Psoas muscle (tissue), 8 donors: Measurements from ENCODE around the gene PIP5K1B. TPM values are rescaled to one million over a fixed set of nuclear protein-coding genes. Genes with fewer than 3 reads are reported as not detected.

Experiments used
- ATAC-seq, 4 donors: fragments of 200-7000 bp; cut with Tn5 transposase; one replicate each; pipeline ENCODE4 v1.9.1; 2020; ENCODE audit warnings: moderate library complexity in 3 of 4, mild to moderate bottlenecking in 2 of 4
- DNase-seq, 2 donors: peaks; one replicate each; pipeline ENCODE4 v3.0.0-alpha.2; 2020
- H3K27ac ChIP-seq: fragments of 200-600 bp; one replicate; pipeline ENCODE4 v1.8.0; 2022
- H3K27me3 ChIP-seq, 3 donors: fragments of 200-600 bp in 1 of 3; one replicate each; pipeline versions ENCODE4 v1.6.1 to v1.8.0; 2013 to 2022; ENCODE audit warnings: low read length in 2 of 3, mild to moderate bottlenecking in 2 of 3, moderate library complexity in 1 of 3; ENCODE audit not compliant: insufficient read depth in 3 of 3
- H3K36me3 ChIP-seq, 2 donors: fragments of 200-600 bp in 1 of 2; one replicate each; pipeline versions ENCODE4 v1.6.1 to v1.8.0; 2013 to 2022; ENCODE audit warnings: low read depth in 1 of 2, mild to moderate bottlenecking in 1 of 2, moderate library complexity in 1 of 2; ENCODE audit not compliant: insufficient read depth in 1 of 2
- H3K4me1 ChIP-seq: fragments of 200-600 bp; one replicate; pipeline ENCODE4 v1.8.0; 2022
- H3K4me3 ChIP-seq: fragments of 200-600 bp; one replicate; pipeline ENCODE4 v1.8.0; 2022; ENCODE audit warnings: mild to moderate bottlenecking
- H3K9me3 ChIP-seq: fragments of 200-600 bp; one replicate; pipeline ENCODE4 v1.8.0; 2022
- CTCF ChIP-seq: fragments of 200-600 bp; IDR thresholded peaks from one replicate; pipeline ENCODE4 v1.8.0; 2022; ENCODE audit warnings: antibody characterized with exemption
- WGBS, 3 donors: extraction: QIAGEN DNeasy Blood & Tissue Kit; methylation state at CpG; one replicate each; pipeline versions ENCODE4 v1.1.6 to v1.1.7; 2013; 5-methylcytosine and 5-hydroxymethylcytosine counted together
- intact Hi-C, 2 donors: fragments of 100-400 bp; cut with DNase I; formaldehyde crosslinking; loops; one replicate each; pipeline versions ENCODE4 v1.11.0 to v1.14.2; 2022
- polyA plus RNA-seq, 3 donors: library from polyadenylated mRNA; stranded (reverse); fragments of 200-250 nt; gene quantifications; one replicate each; pipeline ENCODE4 v1.2.3, GENCODE V29; 2013
- total RNA-seq, 4 donors: library from RNA; stranded (reverse); fragmentation: NEBNext Ultra II Directional in 2 of 4; extraction: Animal tissue kit (Norgen Biotek cat#: 25700) in 2 of 4; gene quantifications; one replicate each; pipeline versions ENCODE4 v1.2.1 to v1.2.4, GENCODE V29; 2021 to 2023
- donor health status: healthy with polysubstance abuse.
- donor health status: DM: no; HTN: no; CAD: no; lungs with moderate emphysema.
- donor health status: Bipolar disorder and iron deficiency.
- donor health status: healthy.
- donor health status: DM: yes; HTN: yes; CAD: no.
- donor health status: DM: no; HTN: no; CAD: no.
- donor health status: DM: no; HTN: no; CAD: no.
- donor health status: DM: yes; HTN: yes; CAD: no.

The PIP5K1B gene
- total and polyA plus RNA-seq, 7 donors: 0.48 to 2.5 (median 1.7) TPM

- 0 to 1% (median 1%) methylated on average over 53 to 62 of the region's 62 CpGs for WGBS, 3 donors
- intact Hi-C loops: loop anchor here (10.0 kb wide), 2 partner anchors 69 to 139 kb away; no protein-coding TSS in a partner anchor
Measured at GRCh38 chr9:68705531-68706362, 707 bp downstream of the PIP5K1B start.

GRCh38 chr9:68706363-68707201 lies 1.5 kb downstream of the PIP5K1B start:
- Histone ChIP-seq H3K36me3 (no peaks in the 10 kb centered on the region), H3K27me3 (no peaks in the 10 kb centered on the region), H3K4me1 (no peaks in the 10 kb centered on the region), H3K9me3 (no peaks in the 10 kb centered on the region), H3K27ac (peak overlapping the region; percentile 80), H3K4me3 (peak overlapping the region; percentile 83)
- WGBS, 3 donors: 17 to 19% (median 17%) methylated on average over 19 of the region's 19 CpGs
- TF ChIP-seq CTCF: no peak
- intact Hi-C loops: loop anchor here (10.0 kb wide), 2 partner anchors 68 to 138 kb away; no protein-coding TSS in a partner anchor
- ATAC-seq (peak in 1 of 4 donors; percentile 7), DNase-seq (no peak)

More at GRCh38 chr9:68705531-68706362, 707 bp downstream of the PIP5K1B start:
- no peak for TF ChIP-seq CTCF
- Histone ChIP-seq H3K36me3 (no peaks in the 10 kb centered on the region), H3K27me3 (no peaks in the 10 kb centered on the region), H3K4me1 (no peaks in the 10 kb centered on the region), H3K9me3 (no peaks in the 10 kb centered on the region), H3K4me3 (peak overlapping the region; percentile 83), H3K27ac (peak overlapping the region; percentile 80)
- DNase-seq: peak; percentile 32 to 64
- peak; percentile 52 to 76 (median 59) for ATAC-seq

GRCh38 chr9:68707801-68708488 lies 2.9 kb downstream of the PIP5K1B start:
- Histone ChIP-seq H3K36me3 (no peaks in the 10 kb centered on the region), H3K9me3 (no peaks in the 10 kb centered on the region), H3K27ac (no peak overlapping the region), H3K4me3 (no peak overlapping the region), H3K4me1 (no peaks in the 10 kb centered on the region), H3K27me3 (no peaks in the 10 kb centered on the region)
- no peak for TF ChIP-seq CTCF
- DNase-seq (no peak), ATAC-seq (no peak)
- WGBS, 3 donors: 76 to 79% (median 78%) methylated on average over 4 of the region's 4 CpGs
- intact Hi-C loops: loop anchor here (10.0 kb wide), 2 partner anchors 67 to 137 kb away; no protein-coding TSS in a partner anchor

- no peak overlapping the region for H3K4me3 ChIP-seq
- H3K36me3 ChIP-seq: no peaks in the 10 kb centered on the region
- no peaks in the 10 kb centered on the region for H3K4me1 ChIP-seq
- no peak overlapping the region for H3K27ac ChIP-seq
- no peaks in the 10 kb centered on the region for H3K9me3 ChIP-seq
- DNase-seq (no peak), ATAC-seq (no peak)
- WGBS, 3 donors: 87 to 94% (median 92%) methylated on average over 3 of the region's 3 CpGs
- H3K27me3 ChIP-seq: no peaks in the 10 kb centered on the region
- no peak for TF ChIP-seq CTCF
- intact Hi-C loops: loop anchor here (10.0 kb wide), 2 partner anchors 66 to 136 kb away; no protein-coding TSS in a partner anchor
Measured at GRCh38 chr9:68708513-68708912, 3.5 kb downstream of the PIP5K1B start.
